Measurements from ENCODE around the gene FCGR2B.
A peak's percentile ranks its signal among the peaks of the same experiment; 100 is the strongest.

FCGR2B gene

DNA sequence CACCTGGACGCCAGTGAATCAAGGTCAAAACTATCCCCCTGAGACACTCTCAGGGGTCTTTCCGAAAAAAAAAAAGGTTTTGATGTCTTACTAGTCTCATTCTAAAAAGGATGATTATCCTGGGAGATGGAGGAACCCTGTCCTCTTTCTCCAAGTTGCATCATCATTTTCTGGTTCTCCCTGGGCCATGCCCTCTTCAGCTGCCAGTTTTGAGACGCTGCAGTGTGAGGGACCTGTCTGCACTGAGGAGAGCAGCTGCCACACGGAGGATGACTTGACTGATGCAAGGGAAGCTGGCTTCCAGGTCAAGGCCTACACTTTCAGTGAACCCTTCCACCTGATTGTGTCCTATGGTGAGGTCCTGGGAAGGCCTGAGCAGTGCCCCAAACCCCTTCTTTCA lies 47.6 kb downstream of the FCGR2B start:
- H3K4me1 ChIP-seq (ENCODE audit: control insufficient read depth, insufficient read depth, low read length) = no peaks in the 10 kb centered on the region
- H3K9me3 ChIP-seq (ENCODE audit: control insufficient read depth, insufficient read depth, low read depth, low read length) = no peaks in the 10 kb centered on the region
- ChIA-PET POLR2A (no interaction called here), CTCF (no interaction called here)
- TF ChIP-seq ZBTB17 (tag by site-specific recombination; IDR thresholded peaks at IDR 0.05) (0 out of 2 replicates have a peak, but pooled peaks have one; percentile 26), ZNF561 (tag by site-specific recombination; IDR thresholded peaks at IDR 0.05; ENCODE audit: borderline replicate concordance) (peak; percentile 51; the same call in 1 of the 2 replicates)
- TF ChIP-seq, protein P1, sequence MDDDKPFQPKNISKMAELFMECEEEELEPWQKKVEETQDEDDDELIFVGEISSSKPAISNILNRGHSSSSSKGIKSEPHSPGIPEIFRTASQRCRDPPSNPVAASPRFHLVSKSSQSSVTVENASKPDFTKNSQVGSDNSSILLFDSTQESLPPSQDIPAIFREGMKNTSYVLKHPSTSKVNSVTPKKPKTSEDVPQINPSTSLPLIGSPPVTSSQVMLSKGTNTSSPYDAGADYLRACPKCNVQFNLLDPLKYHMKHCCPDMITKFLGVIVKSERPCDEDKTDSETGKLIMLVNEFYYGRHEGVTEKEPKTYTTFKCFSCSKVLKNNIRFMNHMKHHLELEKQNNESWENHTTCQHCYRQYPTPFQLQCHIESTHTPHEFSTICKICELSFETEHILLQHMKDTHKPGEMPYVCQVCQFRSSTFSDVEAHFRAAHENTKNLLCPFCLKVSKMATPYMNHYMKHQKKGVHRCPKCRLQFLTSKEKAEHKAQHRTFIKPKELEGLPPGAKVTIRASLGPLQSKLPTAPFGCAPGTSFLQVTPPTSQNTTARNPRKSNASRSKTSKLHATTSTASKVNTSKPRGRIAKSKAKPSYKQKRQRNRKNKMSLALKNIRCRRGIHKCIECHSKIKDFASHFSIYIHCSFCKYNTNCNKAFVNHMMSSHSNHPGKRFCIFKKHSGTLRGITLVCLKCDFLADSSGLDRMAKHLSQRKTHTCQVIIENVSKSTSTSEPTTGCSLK (tag by site-specific recombination; IDR thresholded peaks at IDR 0.05) = no peak
- no peak overlapping the region for H3K4me3 ChIP-seq (ENCODE audit: low read depth, low read length)
- H3K36me3 ChIP-seq (ENCODE audit: control insufficient read depth in 2 of 2, insufficient read depth in 1 of 2, low read length in 2 of 2) = no peaks in the 10 kb centered on the region
- no peak overlapping the region for H3K27ac ChIP-seq (ENCODE audit: extremely low read depth, low read depth, low read length)

DNA sequence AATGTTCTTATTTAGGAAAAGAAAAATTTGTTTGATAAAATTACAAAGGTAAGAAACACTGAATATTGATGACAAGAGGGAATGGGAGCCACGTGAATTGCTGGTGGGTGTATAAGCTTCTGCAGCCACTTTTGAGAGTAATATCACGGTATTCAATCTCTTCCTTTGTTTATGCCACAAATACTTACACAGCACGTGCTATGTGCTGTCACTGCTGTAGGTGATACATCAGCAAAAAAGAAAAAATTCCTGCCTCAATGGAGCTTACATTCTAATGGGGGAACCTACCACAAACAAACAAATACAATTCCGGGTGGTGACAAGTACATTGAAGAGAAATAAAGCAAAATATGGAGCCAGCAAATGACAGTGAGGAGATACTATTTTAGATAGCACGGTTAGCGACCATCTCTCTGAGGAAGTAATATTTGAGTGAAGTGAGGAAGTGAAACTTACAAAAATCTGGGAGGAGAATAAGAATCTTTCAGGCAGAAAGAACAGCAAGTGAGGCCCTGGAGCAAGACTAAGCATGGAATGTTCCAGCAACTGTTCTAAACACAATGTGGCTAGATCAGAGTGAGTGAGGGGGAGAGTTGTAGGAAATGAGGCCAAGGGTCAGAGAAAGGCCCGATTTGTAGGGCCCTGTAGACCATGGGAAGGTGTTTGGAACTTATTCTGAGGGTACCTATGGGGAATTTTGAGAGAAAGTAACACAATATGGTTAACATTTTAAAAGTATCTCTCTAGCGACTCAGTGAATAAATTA lies 55.8 kb downstream of the FCGR2B start:
- TF ChIP-seq ZNF121 (tag by site-specific recombination; IDR thresholded peaks at IDR 0.05) = no peak
- no peak for TF ChIP-seq ZNF391 (tag by site-specific recombination; IDR thresholded peaks at IDR 0.05; ENCODE audit: borderline replicate concordance, low read depth)
- no peak overlapping the region for H3K4me3 ChIP-seq (ENCODE audit: low read depth, low read length)
- CTCF ChIA-PET = interaction anchor here (0.6 kb wide), 1 partner anchor 10 kb away, joined by 4 read pairs; no protein-coding TSS in a partner anchor
- no peaks in the 10 kb centered on the region for H3K4me1 ChIP-seq (ENCODE audit: control insufficient read depth, insufficient read depth, low read length)
- H3K9me3 ChIP-seq (ENCODE audit: control insufficient read depth, insufficient read depth, low read depth, low read length) = no peaks in the 10 kb centered on the region
- H3K36me3 ChIP-seq (ENCODE audit: control insufficient read depth in 2 of 2, insufficient read depth in 1 of 2, low read length in 2 of 2) = no peaks in the 10 kb centered on the region
- H3K27ac ChIP-seq (ENCODE audit: extremely low read depth, low read depth, low read length) = no peak overlapping the region
- POLR2A ChIA-PET = no interaction called here

DNA sequence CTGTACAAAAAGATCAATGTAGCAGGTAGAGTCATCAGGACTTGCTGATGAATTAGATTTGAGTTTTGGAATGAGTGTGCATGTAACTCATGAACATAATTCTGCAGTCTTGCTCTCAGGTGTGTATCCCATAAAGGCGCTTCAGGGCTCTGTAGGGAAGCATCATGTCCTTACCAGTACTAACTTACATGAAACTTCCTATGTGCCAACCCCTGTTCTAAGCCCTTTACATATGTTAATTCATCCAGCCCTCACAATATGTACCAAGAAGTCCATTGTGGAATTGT lies 56.3 kb downstream of the FCGR2B start:
- H3K9me3 ChIP-seq (ENCODE audit: control insufficient read depth, insufficient read depth, low read depth, low read length) = no peaks in the 10 kb centered on the region
- POLR2A ChIA-PET = no interaction called here
- CTCF ChIA-PET = interaction anchor here (0.6 kb wide), 1 partner anchor 10 kb away, joined by 4 read pairs; no protein-coding TSS in a partner anchor
- TF ChIP-seq, protein P2, sequence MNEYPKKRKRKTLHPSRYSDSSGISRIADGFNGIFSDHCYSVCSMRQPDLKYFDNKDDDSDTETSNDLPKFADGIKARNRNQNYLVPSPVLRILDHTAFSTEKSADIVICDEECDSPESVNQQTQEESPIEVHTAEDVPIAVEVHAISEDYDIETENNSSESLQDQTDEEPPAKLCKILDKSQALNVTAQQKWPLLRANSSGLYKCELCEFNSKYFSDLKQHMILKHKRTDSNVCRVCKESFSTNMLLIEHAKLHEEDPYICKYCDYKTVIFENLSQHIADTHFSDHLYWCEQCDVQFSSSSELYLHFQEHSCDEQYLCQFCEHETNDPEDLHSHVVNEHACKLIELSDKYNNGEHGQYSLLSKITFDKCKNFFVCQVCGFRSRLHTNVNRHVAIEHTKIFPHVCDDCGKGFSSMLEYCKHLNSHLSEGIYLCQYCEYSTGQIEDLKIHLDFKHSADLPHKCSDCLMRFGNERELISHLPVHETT (tag by site-specific recombination; IDR thresholded peaks at IDR 0.05) = no peak
- TF ChIP-seq ZNF335 (tag by site-specific recombination; conservative IDR thresholded peaks at IDR 0.05) (no peak), ZNF302 (tag by site-specific recombination; IDR thresholded peaks at IDR 0.05; ENCODE audit: low read depth) (no peak), ZNF114 (tag by site-specific recombination; IDR thresholded peaks at IDR 0.05) (no peak), ZNF664 (tag by site-specific recombination; IDR thresholded peaks at IDR 0.05) (no peak), SETDB1 (IDR thresholded peaks at IDR 0.05; ENCODE audit: insufficient read length, low read length) (no peak), HOXC10 (CRISPR knock-in tag; IDR thresholded peaks at IDR 0.05) (no peak), ZNF792 (tag by site-specific recombination; IDR thresholded peaks at IDR 0.05) (no peak), ZFP69B (tag by site-specific recombination; IDR thresholded peaks at IDR 0.05) (no peak), ZNF777 (tag by site-specific recombination; IDR thresholded peaks at IDR 0.05; ENCODE audit: borderline replicate concordance) (no peak), ZNF76 (tag by site-specific recombination; IDR thresholded peaks at IDR 0.05; ENCODE audit: borderline replicate concordance, low read depth) (no peak)
- H3K36me3 ChIP-seq (ENCODE audit: control insufficient read depth in 2 of 2, insufficient read depth in 1 of 2, low read length in 2 of 2) = no peaks in the 10 kb centered on the region
- no peak overlapping the region for H3K27ac ChIP-seq (ENCODE audit: extremely low read depth, low read depth, low read length)
- no peaks in the 10 kb centered on the region for H3K4me1 ChIP-seq (ENCODE audit: control insufficient read depth, insufficient read depth, low read length)
- no peak overlapping the region for H3K4me3 ChIP-seq (ENCODE audit: low read depth, low read length)

Data from HEK293 (cell line).